ENCODE results near the gene DLGAP1.
"Not testable (repeated sequence)": the region's sequence is repeated elsewhere in the genome, so short reads cannot be mapped to it uniquely, and the experiment has no call there.

Gene DLGAP1

GRCh38 chr18:3584897-3585460 lies 870.1 kb downstream of the DLGAP1 start:
- no peak for DNase-seq (ENCODE audit: low read depth)

GRCh38 chr18:3584266-3584861 lies 870.7 kb downstream of the DLGAP1 start:
- no peak for DNase-seq (ENCODE audit: low read depth)

GRCh38 chr18:3583873-3584247 lies 871.2 kb downstream of the DLGAP1 start:
- no peak for DNase-seq (ENCODE audit: low read depth)

- not testable (repeated sequence) for DNase-seq (ENCODE audit: low read depth)
Measured at GRCh38 chr18:3583106-3583872, 871.8 kb downstream of the DLGAP1 start.

- no peak for DNase-seq (ENCODE audit: low read depth)
Measured at GRCh38 chr18:3581890-3582289, 873.2 kb downstream of the DLGAP1 start.

- not testable (repeated sequence) for DNase-seq (ENCODE audit: low read depth)
Measured at GRCh38 chr18:3580523-3581025, 874.5 kb downstream of the DLGAP1 start.

- no peak for DNase-seq (ENCODE audit: low read depth)
Measured at GRCh38 chr18:3579701-3580100, 875.4 kb downstream of the DLGAP1 start.

GRCh38 chr18:3578621-3579020 lies 876.5 kb downstream of the DLGAP1 start:
- no peak for DNase-seq (ENCODE audit: low read depth)

GRCh38 chr18:3577281-3577855 lies 877.7 kb downstream of the DLGAP1 start:
- no peak for DNase-seq (ENCODE audit: low read depth)

- no peak for DNase-seq (ENCODE audit: low read depth)
Measured at GRCh38 chr18:3572761-3573160, 882.3 kb downstream of the DLGAP1 start.

GRCh38 chr18:3566851-3567250 lies 888.3 kb downstream of the DLGAP1 start:
- no peak for DNase-seq (ENCODE audit: low read depth)

GRCh38 chr18:3560755-3561154 lies 894.4 kb downstream of the DLGAP1 start:
- DNase-seq (ENCODE audit: low read depth) = no peak

GRCh38 chr18:3554811-3555427 lies 900.2 kb downstream of the DLGAP1 start:
- DNase-seq (ENCODE audit: low read depth) = no peak

GRCh38 chr18:3554091-3554601 lies 901.0 kb downstream of the DLGAP1 start:
- no peak for DNase-seq (ENCODE audit: low read depth)

- DNase-seq (ENCODE audit: low read depth) = no peak
Measured at GRCh38 chr18:3552305-3552704, 902.8 kb downstream of the DLGAP1 start.

GRCh38 chr18:3547891-3548615 lies 907.1 kb downstream of the DLGAP1 start:
- no peak for DNase-seq (ENCODE audit: low read depth)

GRCh38 chr18:3546106-3546505 lies 909.0 kb downstream of the DLGAP1 start:
- DNase-seq (ENCODE audit: low read depth) = no peak

- DNase-seq (ENCODE audit: low read depth) = no peak
Measured at GRCh38 chr18:3544537-3544936, 910.6 kb downstream of the DLGAP1 start.

GRCh38 chr18:3541549-3542386 lies 913.3 kb downstream of the DLGAP1 start:
- DNase-seq (ENCODE audit: low read depth) = no peak

- DNase-seq (ENCODE audit: low read depth) = no peak
Measured at GRCh38 chr18:3540805-3541548, 914.1 kb downstream of the DLGAP1 start.

Measured in GM04504 (cell line).